ENCODE results near the gene IL13RA1.
"Not testable (repeated sequence)": the region's sequence is repeated elsewhere in the genome, so short reads cannot be mapped to it uniquely, and the experiment has no call there.

Gene IL13RA1

DNA sequence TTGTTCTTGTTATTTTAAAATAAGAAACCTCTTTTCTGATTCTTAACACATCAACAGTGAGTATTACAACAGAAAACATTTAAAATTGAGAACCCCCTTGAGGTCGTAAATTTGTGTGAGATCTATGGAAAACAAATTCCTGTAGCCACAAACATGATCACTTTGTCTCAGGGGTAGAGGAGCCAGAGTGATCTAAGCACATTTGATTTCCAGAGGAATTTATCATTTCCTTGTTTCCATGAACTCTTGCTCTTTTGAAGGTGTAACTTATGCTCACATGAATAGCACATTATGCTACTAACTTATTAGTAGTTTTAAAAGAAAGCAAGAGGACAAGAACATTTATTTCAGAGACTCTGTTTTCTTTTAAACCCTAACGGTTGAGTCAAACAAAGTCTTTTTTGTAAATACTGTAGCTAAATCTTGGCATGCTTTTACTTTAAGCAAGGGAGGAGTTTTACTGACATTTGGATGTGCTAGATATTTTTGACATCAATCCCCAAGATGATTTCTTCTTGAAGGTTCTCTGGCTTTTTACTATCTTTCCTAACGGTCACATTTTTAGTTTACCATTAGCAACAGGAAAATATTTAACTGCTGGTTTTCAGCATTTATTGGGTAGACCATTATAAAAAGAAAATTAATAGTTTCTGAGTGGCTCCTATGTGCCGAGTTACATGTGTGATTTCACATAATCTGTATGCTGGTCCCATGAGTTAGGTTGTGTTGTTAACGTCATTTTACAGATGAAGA lies 68.3 kb downstream of the IL13RA1 start:
- no peak for DNase-seq

DNA sequence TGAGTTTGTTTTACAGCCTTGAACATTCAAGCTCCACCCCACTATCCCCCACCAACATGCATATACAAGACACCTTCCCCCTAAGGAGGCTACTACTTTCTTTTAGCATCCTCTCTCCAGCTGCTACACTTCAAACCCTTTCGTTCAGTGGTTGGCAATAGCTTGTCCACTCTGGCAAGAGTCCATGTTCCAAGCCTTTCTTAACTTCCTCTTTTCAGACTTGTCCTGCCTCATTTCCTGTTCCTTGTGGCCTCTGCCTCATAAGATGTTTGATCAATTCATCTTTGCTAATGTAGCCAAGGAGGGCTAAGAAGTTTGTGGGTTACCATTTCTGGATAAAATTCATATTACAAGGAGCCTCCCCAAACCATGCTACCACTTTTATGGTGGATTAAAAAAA lies 75.5 kb downstream of the IL13RA1 start:
- no peak for DNase-seq

DNA sequence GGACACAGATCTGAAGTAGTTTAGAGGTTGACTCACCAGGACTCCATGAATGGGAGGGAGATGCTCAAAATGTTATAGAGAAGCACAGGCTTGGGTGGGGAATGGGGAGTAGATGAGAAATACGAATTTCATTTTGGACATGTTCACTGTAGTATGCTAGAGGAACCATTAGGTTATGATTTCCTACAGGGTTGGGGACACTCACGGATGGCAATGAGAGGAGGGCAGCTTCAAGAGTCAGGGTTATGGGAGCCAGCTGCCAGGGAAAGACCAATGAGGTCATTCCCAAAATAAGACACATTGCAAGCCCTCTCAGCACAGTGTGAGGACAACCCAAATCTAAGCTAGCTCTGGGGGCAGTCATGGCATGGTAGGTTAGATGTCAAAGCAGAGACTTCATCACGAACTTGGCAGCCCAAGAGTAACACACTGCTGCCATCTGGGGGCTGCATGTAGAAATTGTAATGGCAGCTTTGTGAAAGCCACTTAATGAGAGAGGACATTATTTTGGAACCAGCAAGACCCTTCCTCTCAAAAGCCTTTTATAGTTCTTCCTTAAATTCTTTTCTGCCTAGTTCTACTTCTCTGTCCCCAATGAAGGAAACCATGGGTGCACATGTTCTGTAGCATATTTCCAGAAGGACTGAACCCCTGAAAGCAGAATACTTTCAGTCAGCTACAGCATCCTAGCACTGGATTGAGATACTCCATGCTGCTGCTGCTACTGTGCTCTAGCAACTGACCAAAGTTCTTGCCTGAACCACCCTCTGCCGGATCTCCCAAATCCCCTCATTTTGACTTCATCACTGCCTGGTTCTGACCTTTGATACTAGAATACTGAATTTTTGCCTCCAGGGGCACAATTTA lies 80.0 kb downstream of the IL13RA1 start:
- DNase-seq: no peak

DNA sequence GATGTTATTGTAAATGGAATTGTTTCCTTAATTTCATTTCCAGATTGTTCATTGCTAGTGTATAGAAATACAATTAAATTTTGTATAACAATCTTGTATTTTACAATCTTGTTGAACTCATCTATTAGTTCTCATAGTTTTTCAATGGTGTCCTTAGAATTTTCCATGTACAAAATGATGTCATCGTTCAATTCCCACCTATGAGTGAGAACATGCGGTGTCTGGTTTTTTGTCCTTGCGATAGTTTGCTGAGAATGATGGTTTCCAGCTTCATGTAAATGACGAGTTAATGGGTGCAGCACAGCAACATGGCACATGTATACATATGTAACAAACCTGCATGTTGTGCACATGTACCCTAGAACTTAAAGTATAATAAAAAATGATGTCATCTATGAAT lies 89.9 kb downstream of the IL13RA1 start:
- DNase-seq: not testable (repeated sequence)

GRCh38 chrX:118823263-118824172 lies 96.1 kb downstream of the IL13RA1 start, which contains the start of gene ZCCHC12:
ZCCHC12 (plus strand) TSS chrX:118823824; CDS start chrX:118825245, 1,421 bp downstream.
- peak; percentile 4 for DNase-seq

DNA sequence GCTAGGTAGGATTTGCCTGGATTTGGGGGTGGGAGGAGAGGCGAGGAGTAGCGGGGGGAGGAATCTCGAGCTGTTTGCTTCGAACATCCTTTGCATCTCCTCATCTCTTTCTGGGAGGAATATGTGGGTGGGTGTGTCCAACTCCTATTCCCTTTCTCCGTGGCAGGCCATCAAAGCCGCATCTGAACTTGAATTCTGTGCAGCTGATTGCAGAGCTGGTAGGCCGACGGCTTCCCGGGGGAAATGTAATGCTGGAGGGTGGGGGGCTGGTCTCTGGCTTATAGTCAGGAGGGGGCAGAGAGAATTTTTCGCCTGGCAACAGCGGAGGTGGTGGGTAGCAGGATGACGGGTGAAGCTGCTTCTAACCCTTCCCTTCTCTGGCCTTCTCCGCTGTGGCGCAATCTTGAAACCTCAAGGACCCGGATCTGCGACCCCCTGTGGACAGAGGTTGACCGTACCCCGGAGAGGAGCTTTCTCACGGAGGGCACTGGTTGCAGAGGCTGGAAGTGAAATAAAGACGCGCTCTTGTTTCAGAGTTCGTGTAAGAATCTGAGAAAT lies 96.8 kb downstream of the IL13RA1 start:
- no peak for DNase-seq

GRCh38 chrX:118825227-118825626 lies 97.8 kb downstream of the IL13RA1 start:
- DNase-seq: no peak

DNA sequence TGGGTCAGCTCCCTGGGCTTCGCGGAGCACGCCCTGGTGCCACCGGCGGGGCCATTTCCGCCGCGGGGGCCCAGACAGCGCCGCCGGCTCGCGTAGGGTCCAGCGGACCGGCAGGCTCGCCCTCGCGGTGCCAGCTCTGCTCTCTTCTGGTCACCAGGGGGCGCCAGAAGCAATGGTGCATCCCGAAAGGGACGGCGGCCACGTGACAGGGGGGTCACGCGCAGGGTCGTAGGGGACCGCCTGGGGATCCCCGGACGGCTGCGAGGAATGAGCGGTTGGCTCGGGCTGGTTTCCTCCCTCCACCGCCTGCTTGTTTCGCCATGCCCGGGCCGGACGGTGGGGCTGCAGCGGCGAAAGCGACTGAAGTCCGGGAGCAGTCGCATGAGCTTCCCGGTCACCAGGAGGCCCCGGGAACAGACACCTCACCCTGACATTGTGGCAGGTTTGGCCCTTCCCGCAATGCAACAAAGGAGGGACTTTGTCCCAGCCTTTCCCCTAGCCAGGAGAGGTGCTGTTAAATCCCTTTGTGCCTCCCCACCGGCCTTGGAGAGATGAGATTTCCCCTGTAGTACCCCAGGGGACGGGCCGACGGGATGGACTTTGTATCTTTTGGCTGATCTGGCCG lies 112.0 kb downstream of the IL13RA1 start:
- DNase-seq: peak; percentile 16

Measured in activated effector memory CD4-positive, alpha-beta T cell treated with Interleukin-2 at 50 U/mL for 16 hours (primary cell).